NCI-H226 (cell line): ENCODE data around the gene DYRK1A.
"Not testable (repeated sequence)": the region's sequence is repeated elsewhere in the genome, so short reads cannot be mapped to it uniquely, and the experiment has no call there.

Experiments
- DNase-seq: peaks from one replicate; pipeline ENCODE4 v3.0.0-alpha.2; 2015

The DYRK1A gene

DNA sequence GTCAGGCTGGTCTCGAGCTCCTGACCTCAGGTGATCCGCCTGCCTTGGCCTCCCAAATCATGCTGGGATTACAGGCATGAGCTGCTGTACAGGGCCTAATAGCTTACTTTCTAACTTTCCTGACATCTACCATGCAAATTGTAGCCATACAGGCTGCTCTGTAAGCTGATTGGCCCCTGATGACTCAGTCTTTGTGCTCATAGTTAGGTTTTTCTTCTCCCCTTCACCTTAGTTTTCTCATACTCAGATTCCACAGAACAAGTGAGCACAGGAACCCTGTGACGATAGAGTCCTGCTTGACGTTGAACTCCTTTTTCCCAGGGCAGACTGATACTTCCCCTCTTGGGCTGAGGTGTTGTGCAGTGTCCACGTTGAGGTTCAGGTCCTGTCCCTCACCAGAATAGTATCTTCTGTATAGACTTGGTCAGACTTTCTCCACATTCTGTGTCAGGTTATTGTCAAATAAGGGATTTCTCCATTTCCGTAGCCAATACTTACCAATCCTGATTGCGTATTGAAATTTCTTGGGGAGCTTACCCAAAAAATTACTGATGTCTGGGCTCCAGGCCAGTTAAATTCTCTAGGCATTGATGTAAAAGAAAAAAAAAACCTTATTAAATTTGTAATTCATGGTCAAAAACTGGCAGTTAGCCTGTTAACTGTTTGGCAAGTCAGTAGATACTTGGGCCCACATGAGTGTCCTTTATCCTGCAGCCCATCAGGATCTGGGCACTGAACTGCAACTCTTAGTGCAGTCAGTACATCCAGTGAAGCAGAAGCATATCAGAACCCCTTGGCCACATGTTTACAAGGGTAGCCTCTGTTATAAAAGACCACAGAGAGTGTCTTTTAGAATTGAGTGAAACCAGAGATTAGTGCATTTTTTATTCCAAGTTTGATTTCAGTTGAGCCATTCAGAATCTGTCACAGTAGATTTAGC lies 118.2 kb downstream of the DYRK1A start:
- DNase-seq: no peak

GRCh38 chr21:37489553-37489952 lies 123.0 kb downstream of the DYRK1A start:
- no peak for DNase-seq

DNA sequence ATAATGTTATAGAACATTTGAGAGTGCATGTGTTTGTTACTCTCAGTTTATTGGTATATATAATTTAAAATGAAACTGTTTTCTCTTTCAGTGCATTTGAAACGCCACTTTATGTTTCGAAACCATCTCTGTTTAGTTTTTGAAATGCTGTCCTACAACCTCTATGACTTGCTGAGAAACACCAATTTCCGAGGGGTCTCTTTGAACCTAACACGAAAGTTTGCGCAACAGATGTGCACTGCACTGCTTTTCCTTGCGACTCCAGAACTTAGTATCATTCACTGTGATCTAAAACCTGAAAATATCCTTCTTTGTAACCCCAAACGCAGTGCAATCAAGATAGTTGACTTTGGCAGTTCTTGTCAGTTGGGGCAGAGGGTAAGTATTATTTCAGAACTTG lies 123.5 kb downstream of the DYRK1A start:
- DNase-seq: no peak

DNA sequence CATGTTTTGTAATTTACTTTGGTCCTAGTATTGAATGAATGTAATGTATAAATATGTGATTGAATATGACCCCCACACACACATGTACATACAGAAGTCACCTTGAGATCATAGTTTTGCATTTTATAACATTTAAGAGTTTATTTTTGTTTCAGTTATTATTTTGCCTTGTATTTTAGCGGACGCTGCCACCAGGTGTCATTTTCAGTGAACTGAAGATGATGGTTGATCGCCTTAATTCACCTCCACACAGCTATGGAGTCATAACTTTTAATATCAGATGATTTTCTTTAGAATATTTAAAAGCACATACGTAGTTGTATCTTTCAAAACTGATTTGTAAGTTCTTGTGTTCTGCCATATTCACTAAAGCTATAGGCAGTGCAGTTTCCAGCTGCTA lies 130.4 kb downstream of the DYRK1A start:
- DNase-seq: no peak

- DNase-seq: no peak
Measured at GRCh38 chr21:37498664-37499063, 132.1 kb downstream of the DYRK1A start.

DNA sequence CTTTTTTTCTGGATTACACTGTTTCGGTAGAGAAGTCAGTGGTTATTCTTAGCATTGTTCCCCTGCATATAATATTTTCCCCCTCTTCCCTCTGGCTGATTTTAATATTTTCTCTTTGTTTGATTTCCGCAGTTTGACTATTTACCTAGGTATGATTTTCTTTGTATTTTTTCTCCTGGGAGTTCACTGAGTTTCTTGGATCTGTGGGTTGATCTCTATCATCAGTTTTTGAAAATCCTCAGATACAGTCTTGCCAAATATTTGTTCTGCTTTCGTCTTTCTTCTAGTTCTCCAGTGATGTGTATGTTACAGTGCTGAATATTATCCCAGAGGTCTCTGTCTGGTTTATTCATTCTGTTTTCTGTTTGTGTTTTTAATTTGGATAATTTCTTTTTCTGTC lies 136.4 kb downstream of the DYRK1A start:
- no peak for DNase-seq

GRCh38 chr21:37503848-37504467 lies 137.4 kb downstream of the DYRK1A start:
- no peak for DNase-seq

- DNase-seq: no peak
Measured at GRCh38 chr21:37505963-37506362, 139.4 kb downstream of the DYRK1A start.

DNA sequence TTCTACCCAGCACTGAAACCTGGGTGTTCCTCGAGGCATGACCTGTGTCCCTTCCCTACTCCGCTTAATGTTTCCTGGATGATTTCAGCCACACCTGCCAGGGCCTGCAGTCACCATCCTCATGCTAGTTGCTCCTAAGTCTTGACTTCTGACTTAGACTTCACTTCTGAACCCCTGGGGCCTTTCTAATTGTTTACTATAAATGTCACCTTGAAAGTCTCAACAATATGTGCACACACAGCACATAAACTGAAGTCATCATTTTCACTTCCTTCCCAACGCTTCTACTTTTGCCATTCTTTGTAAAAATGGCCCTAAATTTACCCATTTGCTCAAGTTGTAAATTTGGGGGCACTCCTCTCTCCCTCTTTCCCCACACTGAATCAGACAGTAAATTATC lies 141.1 kb downstream of the DYRK1A start:
- DNase-seq: no peak

GRCh38 chr21:37508341-37508740 lies 141.8 kb downstream of the DYRK1A start:
- no peak for DNase-seq

GRCh38 chr21:37509802-37510393 lies 143.3 kb downstream of the DYRK1A start:
- peak; percentile 10 for DNase-seq

GRCh38 chr21:37511848-37512247 lies 145.3 kb downstream of the DYRK1A start:
- no peak for DNase-seq

DNA sequence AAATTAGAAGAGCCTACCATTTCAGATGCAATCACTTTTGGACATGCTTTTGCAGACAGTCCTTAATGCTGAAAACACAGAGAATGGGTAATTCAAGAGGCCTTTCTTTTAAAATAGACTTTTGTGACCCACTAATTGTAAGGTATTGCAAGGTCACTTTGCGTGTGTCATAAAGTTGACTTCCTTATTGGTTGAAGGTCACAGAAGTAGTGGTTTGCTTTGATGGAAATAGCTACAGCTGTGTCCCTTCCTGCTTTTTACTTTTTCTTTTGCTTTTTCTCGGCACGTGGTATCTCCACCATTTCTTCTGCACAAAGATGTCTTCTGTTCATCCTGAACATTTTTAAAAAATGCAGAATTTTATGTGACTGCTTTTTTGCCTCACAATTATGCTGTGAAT lies 146.8 kb downstream of the DYRK1A start:
- DNase-seq: no peak

GRCh38 chr21:37514038-37514667 lies 147.6 kb downstream of the DYRK1A start:
- no peak for DNase-seq

GRCh38 chr21:37516998-37517397 lies 150.4 kb downstream of the DYRK1A start:
- no peak for DNase-seq

- DNase-seq: no peak
Measured at GRCh38 chr21:37520801-37521200, 154.2 kb downstream of the DYRK1A start.

DNA sequence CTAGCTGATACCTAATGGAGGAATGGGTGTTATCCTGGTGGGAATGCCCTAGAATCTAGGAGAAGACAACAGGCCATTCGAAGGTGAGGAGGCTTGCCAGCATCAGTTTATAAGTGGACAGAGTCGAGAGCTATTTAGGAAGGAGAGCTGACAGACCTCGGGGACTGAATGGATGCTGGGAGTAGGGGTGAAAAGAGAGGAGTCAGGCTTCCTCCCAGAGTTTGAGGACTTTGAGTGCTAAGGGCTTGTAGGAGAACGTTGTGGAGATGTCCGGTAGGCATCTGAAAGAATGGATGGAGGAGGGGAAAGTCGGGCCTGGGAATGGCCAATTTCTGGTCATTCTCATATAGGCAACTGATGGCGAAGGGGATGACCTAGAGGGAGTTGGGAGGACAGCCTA lies 155.1 kb downstream of the DYRK1A start:
- no peak for DNase-seq

- DNase-seq: no peak
Measured at GRCh38 chr21:37522641-37523295, 156.2 kb downstream of the DYRK1A start.

DNA sequence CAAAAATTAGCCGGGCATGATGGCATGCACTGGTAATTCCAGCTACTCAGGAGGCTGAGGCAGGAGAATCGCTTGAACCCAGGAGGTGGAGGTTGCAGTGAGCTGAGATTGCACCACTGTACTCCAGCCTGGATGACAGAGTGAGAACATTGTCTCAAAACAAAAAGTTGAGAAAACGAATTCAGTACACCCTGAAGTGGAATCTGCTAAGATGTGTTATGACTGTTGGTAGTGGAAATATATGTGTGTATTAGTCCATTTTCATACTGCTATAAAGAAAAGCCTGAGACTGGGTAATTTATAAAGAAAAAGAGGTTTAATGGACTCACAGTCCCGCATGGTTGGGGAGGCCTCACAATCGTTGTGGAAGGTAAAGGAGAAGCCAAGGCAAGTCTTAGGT lies 158.4 kb downstream of the DYRK1A start:
- DNase-seq: not testable (repeated sequence)

- no peak for DNase-seq
Measured at GRCh38 chr21:37525810-37526209, 159.2 kb downstream of the DYRK1A start.

GRCh38 chr21:37527103-37527502 lies 160.5 kb downstream of the DYRK1A start:
- DNase-seq: no peak

DNA sequence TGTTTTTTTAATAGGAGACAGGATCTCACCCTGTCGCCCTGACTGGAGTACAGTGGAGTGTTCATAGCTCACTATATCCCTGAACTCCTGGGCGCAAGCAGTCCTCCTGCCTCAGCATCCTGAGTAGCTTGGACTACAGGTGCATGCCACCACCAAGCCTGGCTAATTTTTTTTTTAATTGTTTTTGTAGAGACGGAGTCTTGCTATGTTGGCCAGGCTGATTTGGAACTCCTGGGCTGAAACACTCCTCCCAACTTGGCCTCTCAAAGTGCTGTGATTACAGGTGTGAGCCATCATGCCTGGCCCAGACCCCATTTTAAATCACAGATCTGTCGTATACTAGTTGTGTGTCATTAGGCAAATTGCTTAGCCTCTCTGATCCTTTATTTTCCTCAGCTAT lies 161.1 kb downstream of the DYRK1A start:
- DNase-seq: no peak
